ENCODE results near the gene DOCK7.

GRCh38 chr1:62722796-62723195 lies 34.6 kb upstream of the DOCK7 start:
- TF ChIP-seq CTCF (IDR thresholded peaks at IDR 0.05; ENCODE audit: insufficient read depth, low read length, poor library complexity, severe bottlenecking) (no peak), EZH2phosphoT487 (conservative IDR thresholded peaks at IDR 0.05; ENCODE audit: low read length) (no peak)

Measured in SU-DHL-6 (cell line).